Ishikawa (cell line): Measurements from ENCODE around the gene MAD1L1.

Source experiments
- CEBPB ChIP-seq: IDR thresholded peaks from 2 replicates; pipeline ENCODE4 v1.6.1; 2012
- CREB1 ChIP-seq: IDR thresholded peaks from 2 replicates; pipeline ENCODE4 v1.6.1; 2012; ENCODE audit warnings: low read depth
- EGR1 ChIP-seq: IDR thresholded peaks from 2 replicates; pipeline ENCODE4 v1.6.1; 2012
- EP300 ChIP-seq: IDR thresholded peaks from 2 replicates; pipeline ENCODE4 v1.6.1; 2012; ENCODE audit warnings: borderline replicate concordance
- FOXM1 ChIP-seq: IDR thresholded peaks from 2 replicates; pipeline ENCODE4 v1.6.1; 2012; ENCODE audit warnings: low read depth, borderline replicate concordance
- MAX ChIP-seq: IDR thresholded peaks from 2 replicates; pipeline ENCODE4 v1.6.1; 2012
- NFIC ChIP-seq: IDR thresholded peaks from 2 replicates; pipeline ENCODE4 v1.6.1; 2012
- RAD21 ChIP-seq: IDR thresholded peaks from 2 replicates; pipeline ENCODE4 v1.6.1; 2012; ENCODE audit warnings: low read depth
- REST ChIP-seq: IDR thresholded peaks from 2 replicates; pipeline ENCODE4 v1.6.1; 2012; ENCODE audit warnings: low read depth, mild to moderate bottlenecking
- TAF1 ChIP-seq: IDR thresholded peaks from 2 replicates; pipeline ENCODE4 v1.6.1; 2012; ENCODE audit warnings: low read depth, mild to moderate bottlenecking
- TCF12 ChIP-seq: IDR thresholded peaks from 2 replicates; pipeline ENCODE4 v1.6.1; 2012; ENCODE audit warnings: low read depth
- TEAD4 ChIP-seq: IDR thresholded peaks from 2 replicates; pipeline ENCODE4 v1.6.1; 2012
- USF1 ChIP-seq: IDR thresholded peaks from 2 replicates; pipeline ENCODE4 v1.6.1; 2012
- YY1 ChIP-seq: IDR thresholded peaks from 2 replicates; pipeline ENCODE4 v1.6.1; 2012; ENCODE audit warnings: low read depth
- ZBTB7A ChIP-seq: IDR thresholded peaks from 2 replicates; pipeline ENCODE4 v1.6.1; 2012; ENCODE audit warnings: low read depth

MAD1L1 gene

GRCh38 chr7:2169923-2170575, 62.7 kb downstream of the MAD1L1 start:
- TF ChIP-seq CREB1 (no peak), RAD21 (no peak), MAX (no peak), TAF1 (no peak), FOXM1 (no peak), REST (no peak), USF1 (no peak), NFIC (no peak), TCF12 (no peak), YY1 (no peak), CEBPB (no peak), EGR1 (no peak), TEAD4 (no peak), EP300 (no peak), ZBTB7A (no peak)

GRCh38 chr7:2168615-2169311, 64.0 kb downstream of the MAD1L1 start:
- no peak for TF ChIP-seq TCF12
- TF ChIP-seq MAX, result no peak

GRCh38 chr7:2166625-2167280, 66.0 kb downstream of the MAD1L1 start:
- TF ChIP-seq EP300 (no peak), ZBTB7A (no peak), USF1 (no peak), YY1 (no peak), TCF12 (no peak), TAF1 (no peak), TEAD4 (no peak), REST (no peak), CREB1 (no peak), NFIC (no peak), RAD21 (no peak), FOXM1 (no peak), MAX (no peak), EGR1 (no peak), CEBPB (no peak)

GRCh38 chr7:2165610-2166594, 66.8 kb downstream of the MAD1L1 start:
- TF ChIP-seq TAF1 (no peak), USF1 (no peak), MAX (no peak), CREB1 (no peak), ZBTB7A (no peak), REST (no peak), YY1 (no peak), NFIC (no peak), EGR1 (no peak), CEBPB (no peak), FOXM1 (no peak), TEAD4 (no peak), EP300 (no peak), TCF12 (no peak), RAD21 (no peak)
